Measurements from ENCODE around the gene KRTDAP.

Gene KRTDAP

GRCh38 chr19:35513628-35514281 lies 23.5 kb upstream of the KRTDAP start, which contains the start of gene DMKN:
DMKN (minus strand) TSS chr19:35513649; CDS start chr19:35513475, 174 bp downstream.
- in situ Hi-C loops (cut with MboI; ENCODE audit: low sequenced_read_pairs), result no loop called here

GRCh38 chr19:35512831-35513627 lies 22.8 kb upstream of the KRTDAP start:
- in situ Hi-C loops (cut with MboI; ENCODE audit: low sequenced_read_pairs), result no loop called here

- in situ Hi-C loops (cut with MboI; ENCODE audit: low sequenced_read_pairs), result no loop called here
Measured at GRCh38 chr19:35511337-35511736, 21.1 kb upstream of the KRTDAP start.

- in situ Hi-C loops (cut with MboI; ENCODE audit: low sequenced_read_pairs), result no loop called here
Measured at GRCh38 chr19:35510626-35510964, 20.3 kb upstream of the KRTDAP start.

GRCh38 chr19:35509861-35510625 lies 19.8 kb upstream of the KRTDAP start:
- in situ Hi-C loops (cut with MboI; ENCODE audit: low sequenced_read_pairs), result no loop called here

- in situ Hi-C loops (cut with MboI; ENCODE audit: low sequenced_read_pairs), result no loop called here
Measured at GRCh38 chr19:35509018-35509652, 18.9 kb upstream of the KRTDAP start.

- in situ Hi-C loops (cut with MboI; ENCODE audit: low sequenced_read_pairs), result no loop called here
Measured at GRCh38 chr19:35508129-35508528, 17.9 kb upstream of the KRTDAP start.

GRCh38 chr19:35507561-35507960 lies 17.3 kb upstream of the KRTDAP start:
- in situ Hi-C loops (cut with MboI; ENCODE audit: low sequenced_read_pairs), result no loop called here

GRCh38 chr19:35506011-35506410 lies 15.7 kb upstream of the KRTDAP start:
- in situ Hi-C loops (cut with MboI; ENCODE audit: low sequenced_read_pairs), result no loop called here

GRCh38 chr19:35502751-35503150 lies 12.5 kb upstream of the KRTDAP start:
- in situ Hi-C loops (cut with MboI; ENCODE audit: low sequenced_read_pairs), result no loop called here

GRCh38 chr19:35501684-35502083 lies 11.4 kb upstream of the KRTDAP start:
- in situ Hi-C loops (cut with MboI; ENCODE audit: low sequenced_read_pairs), result no loop called here

- in situ Hi-C loops (cut with MboI; ENCODE audit: low sequenced_read_pairs), result no loop called here
Measured at GRCh38 chr19:35500611-35501010, 10.3 kb upstream of the KRTDAP start.

GRCh38 chr19:35498984-35499527 lies 8.8 kb upstream of the KRTDAP start:
- in situ Hi-C loops (cut with MboI; ENCODE audit: low sequenced_read_pairs), result no loop called here

- in situ Hi-C loops (cut with MboI; ENCODE audit: low sequenced_read_pairs), result no loop called here
Measured at GRCh38 chr19:35498220-35498619, 8.0 kb upstream of the KRTDAP start.

GRCh38 chr19:35497406-35497805 lies 7.1 kb upstream of the KRTDAP start:
- in situ Hi-C loops (cut with MboI; ENCODE audit: low sequenced_read_pairs), result no loop called here

- in situ Hi-C loops (cut with MboI; ENCODE audit: low sequenced_read_pairs), result no loop called here
Measured at GRCh38 chr19:35495107-35496064, 5.1 kb upstream of the KRTDAP start.

- in situ Hi-C loops (cut with MboI; ENCODE audit: low sequenced_read_pairs), result no loop called here
Measured at GRCh38 chr19:35493971-35494370, 3.7 kb upstream of the KRTDAP start.

GRCh38 chr19:35491836-35492360 lies 1.6 kb upstream of the KRTDAP start:
- in situ Hi-C loops (cut with MboI; ENCODE audit: low sequenced_read_pairs), result no loop called here

- in situ Hi-C loops (cut with MboI; ENCODE audit: low sequenced_read_pairs), result no loop called here
Measured at GRCh38 chr19:35488677-35489076, 1.6 kb downstream of the KRTDAP start.
